ENCODE measurements around the gene UNC5C.

- TF ChIP-seq, protein P1, sequence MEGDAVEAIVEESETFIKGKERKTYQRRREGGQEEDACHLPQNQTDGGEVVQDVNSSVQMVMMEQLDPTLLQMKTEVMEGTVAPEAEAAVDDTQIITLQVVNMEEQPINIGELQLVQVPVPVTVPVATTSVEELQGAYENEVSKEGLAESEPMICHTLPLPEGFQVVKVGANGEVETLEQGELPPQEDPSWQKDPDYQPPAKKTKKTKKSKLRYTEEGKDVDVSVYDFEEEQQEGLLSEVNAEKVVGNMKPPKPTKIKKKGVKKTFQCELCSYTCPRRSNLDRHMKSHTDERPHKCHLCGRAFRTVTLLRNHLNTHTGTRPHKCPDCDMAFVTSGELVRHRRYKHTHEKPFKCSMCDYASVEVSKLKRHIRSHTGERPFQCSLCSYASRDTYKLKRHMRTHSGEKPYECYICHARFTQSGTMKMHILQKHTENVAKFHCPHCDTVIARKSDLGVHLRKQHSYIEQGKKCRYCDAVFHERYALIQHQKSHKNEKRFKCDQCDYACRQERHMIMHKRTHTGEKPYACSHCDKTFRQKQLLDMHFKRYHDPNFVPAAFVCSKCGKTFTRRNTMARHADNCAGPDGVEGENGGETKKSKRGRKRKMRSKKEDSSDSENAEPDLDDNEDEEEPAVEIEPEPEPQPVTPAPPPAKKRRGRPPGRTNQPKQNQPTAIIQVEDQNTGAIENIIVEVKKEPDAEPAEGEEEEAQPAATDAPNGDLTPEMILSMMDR (IDR thresholded peaks at IDR 0.05 in 2 of 3, conservative IDR thresholded peaks at IDR 0.05 in 1 of 3; ENCODE audit: control insufficient read depth in 2 of 3, extremely low read depth in 1 of 3, insufficient read depth in 1 of 3, low read depth in 3 of 3, low read length in 3 of 3): no peak
- no peak for TF ChIP-seq SRF (IDR thresholded peaks at IDR 0.05; ENCODE audit: low read depth in 2 of 2, low read length in 2 of 2)
Observed at GRCh38 chr4:95591278-95591677, 42.5 kb upstream of the UNC5C start.

Measured in GM12878 (cell line).